Activated naive CD8-positive, alpha-beta T cell treated with anti-CD3 and anti-CD28 coated beads for 36 hours (primary cell): ENCODE data around the gene PCDHB10. TPM values are rescaled to one million over a fixed set of nuclear protein-coding genes. Genes with fewer than 3 reads are reported as not detected.
"Not testable (repeated sequence)": the region's sequence is repeated elsewhere in the genome, so short reads cannot be mapped to it uniquely, and the experiment has no call there.

ENCODE experiments used
- DNase-seq: peaks from one replicate; pipeline ENCODE4 v3.0.0; 2021
- H3K27ac Mint-ChIP-seq: one replicate; pipeline ENCODE4 v1.8.0; 2022; ENCODE audit warnings: mild to moderate bottlenecking, moderate library complexity, mixed read lengths
- H3K27me3 Mint-ChIP-seq: one replicate; pipeline ENCODE4 v1.8.0; 2022; ENCODE audit warnings: mild to moderate bottlenecking, mixed read lengths
- H3K36me3 Mint-ChIP-seq: one replicate; pipeline ENCODE4 v1.8.0; 2021; ENCODE audit warnings: mild to moderate bottlenecking, mixed read lengths
- H3K4me1 Mint-ChIP-seq: one replicate; pipeline ENCODE4 v1.8.0; 2021; ENCODE audit warnings: mixed read lengths
- H3K4me3 Mint-ChIP-seq: one replicate; pipeline ENCODE4 v1.8.0; 2022; ENCODE audit warnings: mild to moderate bottlenecking, moderate library complexity, mixed read lengths
- H3K9me3 Mint-ChIP-seq: one replicate; pipeline ENCODE4 v1.8.0; 2022; ENCODE audit warnings: mixed read lengths
- total RNA-seq, 2 experiments: library from RNA; stranded (reverse); gene quantifications; one replicate each; pipeline ENCODE4 v1.2.3, GENCODE V29; 2021

The PCDHB10 gene
- total RNA-seq, 2 experiments from 2014 or later: not detected

GRCh38 chr5:141210281-141210680 lies 18.1 kb downstream of the PCDHB10 start:
- peaks cover 74% of the 10 kb centered on the region for H3K27me3 Mint-ChIP-seq
- H3K4me1 Mint-ChIP-seq, H3K27ac Mint-ChIP-seq, H3K36me3 Mint-ChIP-seq, H3K4me3 Mint-ChIP-seq, DNase-seq: not testable (repeated sequence)
- peaks cover 22% of the 10 kb centered on the region for H3K9me3 Mint-ChIP-seq

GRCh38 chr5:141210849-141211248 lies 18.7 kb downstream of the PCDHB10 start:
- not testable (repeated sequence) for H3K4me3 Mint-ChIP-seq, DNase-seq, H3K4me1 Mint-ChIP-seq, H3K27ac Mint-ChIP-seq, H3K36me3 Mint-ChIP-seq
- H3K9me3 Mint-ChIP-seq: peaks cover 24% of the 10 kb centered on the region
- peaks cover 71% of the 10 kb centered on the region for H3K27me3 Mint-ChIP-seq

DNA sequence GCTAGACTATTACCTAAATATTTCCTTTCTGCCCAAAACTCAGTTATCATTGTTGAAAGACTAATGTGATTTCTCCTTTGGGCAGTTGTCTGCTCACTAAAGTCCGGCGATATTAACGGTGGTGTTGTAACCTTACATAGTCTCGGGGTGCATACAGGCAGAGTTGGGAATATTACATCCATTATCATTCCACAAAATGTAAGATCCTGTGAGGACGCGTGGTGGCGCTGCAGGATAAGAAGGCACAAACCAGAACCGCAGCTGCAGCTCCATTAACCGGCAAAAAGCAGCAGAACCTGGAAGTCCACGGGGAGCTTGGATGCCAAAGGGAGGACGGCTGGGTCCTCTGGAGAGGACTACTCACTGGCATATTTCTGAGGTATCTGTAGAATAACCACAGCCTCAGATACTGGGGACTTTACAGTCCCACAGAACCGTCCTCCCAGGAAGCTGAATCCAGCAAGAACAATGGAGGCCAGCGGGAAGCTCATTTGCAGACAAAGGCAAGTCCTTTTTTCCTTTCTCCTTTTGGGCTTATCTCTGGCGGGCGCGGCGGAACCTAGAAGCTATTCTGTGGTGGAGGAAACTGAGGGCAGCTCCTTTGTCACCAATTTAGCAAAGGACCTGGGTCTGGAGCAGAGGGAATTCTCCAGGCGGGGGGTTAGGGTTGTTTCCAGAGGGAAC lies 21.6 kb downstream of the PCDHB10 start, which contains the start of gene PCDHB13:
PCDHB13 (plus strand) TSS at position 264 of the 684 bp plus-strand sequence; CDS start at position 469, 205 bp downstream.
- not testable (repeated sequence) for DNase-seq, H3K27ac Mint-ChIP-seq, H3K4me1 Mint-ChIP-seq, H3K4me3 Mint-ChIP-seq
- Mint-ChIP-seq H3K27me3 (peaks cover 67% of the 10 kb centered on the region), H3K9me3 (peaks cover 38% of the 10 kb centered on the region), H3K36me3 (peaks cover 14% of the 10 kb centered on the region)

DNA sequence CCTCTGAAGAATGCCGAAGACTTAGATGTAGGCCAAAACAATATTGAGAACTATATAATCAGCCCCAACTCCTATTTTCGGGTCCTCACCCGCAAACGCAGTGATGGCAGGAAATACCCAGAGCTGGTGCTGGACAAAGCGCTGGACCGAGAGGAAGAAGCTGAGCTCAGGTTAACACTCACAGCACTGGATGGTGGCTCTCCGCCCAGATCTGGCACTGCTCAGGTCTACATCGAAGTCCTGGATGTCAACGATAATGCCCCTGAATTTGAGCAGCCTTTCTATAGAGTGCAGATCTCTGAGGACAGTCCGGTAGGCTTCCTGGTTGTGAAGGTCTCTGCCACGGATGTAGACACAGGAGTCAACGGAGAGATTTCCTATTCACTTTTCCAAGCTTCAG lies 22.4 kb downstream of the PCDHB10 start:
- Mint-ChIP-seq H3K9me3 (peaks cover 37% of the 10 kb centered on the region), H3K36me3 (peaks cover 14% of the 10 kb centered on the region), H3K27me3 (peaks cover 62% of the 10 kb centered on the region)
- DNase-seq, H3K4me1 Mint-ChIP-seq, H3K27ac Mint-ChIP-seq, H3K4me3 Mint-ChIP-seq: not testable (repeated sequence)

DNA sequence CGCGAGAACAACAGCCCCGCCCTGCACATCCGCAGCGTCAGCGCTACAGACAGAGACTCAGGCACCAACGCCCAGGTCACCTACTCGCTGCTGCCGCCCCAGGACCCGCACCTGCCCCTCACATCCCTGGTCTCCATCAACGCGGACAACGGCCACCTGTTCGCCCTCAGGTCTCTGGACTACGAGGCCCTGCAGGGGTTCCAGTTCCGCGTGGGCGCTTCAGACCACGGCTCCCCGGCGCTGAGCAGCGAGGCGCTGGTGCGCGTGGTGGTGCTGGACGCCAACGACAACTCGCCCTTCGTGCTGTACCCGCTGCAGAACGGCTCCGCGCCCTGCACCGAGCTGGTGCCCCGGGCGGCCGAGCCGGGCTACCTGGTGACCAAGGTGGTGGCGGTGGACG lies 23.4 kb downstream of the PCDHB10 start:
- not testable (repeated sequence) for H3K4me1 Mint-ChIP-seq, H3K4me3 Mint-ChIP-seq, H3K27ac Mint-ChIP-seq, DNase-seq
- Mint-ChIP-seq H3K36me3 (peaks cover 14% of the 10 kb centered on the region), H3K27me3 (peaks cover 60% of the 10 kb centered on the region), H3K9me3 (peaks cover 36% of the 10 kb centered on the region)

GRCh38 chr5:141216035-141216434 lies 23.9 kb downstream of the PCDHB10 start:
- Mint-ChIP-seq H3K9me3 (peaks cover 34% of the 10 kb centered on the region), H3K36me3 (peaks cover 12% of the 10 kb centered on the region), H3K27me3 (peaks cover 57% of the 10 kb centered on the region)
- not testable (repeated sequence) for H3K4me3 Mint-ChIP-seq, DNase-seq, H3K27ac Mint-ChIP-seq, H3K4me1 Mint-ChIP-seq

DNA sequence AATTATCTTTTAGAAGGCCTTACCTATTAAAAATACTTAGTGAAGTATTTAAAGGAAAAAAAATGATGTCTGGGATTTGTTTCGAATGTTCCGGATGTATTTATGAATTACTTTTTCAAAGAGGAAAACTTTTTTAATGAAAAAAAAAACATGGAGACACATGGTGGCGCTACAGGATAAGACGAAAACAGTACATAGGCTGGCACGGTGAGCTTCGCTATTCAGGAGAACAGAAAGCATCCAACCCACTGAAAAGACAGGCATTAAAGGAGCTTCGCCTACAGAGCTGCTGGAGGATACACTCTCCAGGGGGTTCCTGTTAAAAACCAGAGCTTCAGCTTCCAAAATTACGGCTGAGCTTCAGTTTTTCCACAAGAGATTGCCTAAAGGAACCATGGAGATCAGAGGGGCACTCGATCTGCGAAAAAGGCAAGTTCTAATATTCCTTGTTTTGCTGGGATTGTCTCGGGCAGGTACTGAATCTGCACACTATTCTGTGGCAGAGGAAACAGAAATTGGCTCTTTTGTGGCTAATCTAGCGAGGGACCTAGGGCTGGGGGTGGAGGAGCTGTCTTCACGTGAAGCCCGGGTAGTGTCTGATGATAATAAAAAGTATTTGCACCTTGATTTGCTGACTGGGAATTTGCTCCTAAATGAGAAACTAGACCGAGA lies 31.1 kb downstream of the PCDHB10 start, which contains the start of gene PCDHB14:
PCDHB14 (plus strand) TSS at position 232 of the 672 bp plus-strand sequence; CDS start at position 395, 163 bp downstream.
- no peak within 1 kb of the TSS for H3K27ac Mint-ChIP-seq
- peaks cover 15% of the 10 kb centered on the region for H3K9me3 Mint-ChIP-seq
- H3K36me3 Mint-ChIP-seq: peaks cover 6% of the 10 kb centered on the region
- DNase-seq: no peak
- no peak within 1 kb of the TSS for H3K4me3 Mint-ChIP-seq
- peaks cover 55% of the 10 kb centered on the region for H3K27me3 Mint-ChIP-seq
- no peaks in the 10 kb centered on the region for H3K4me1 Mint-ChIP-seq

- not testable (repeated sequence) for DNase-seq, H3K9me3 Mint-ChIP-seq, H3K27ac Mint-ChIP-seq, H3K4me3 Mint-ChIP-seq, H3K4me1 Mint-ChIP-seq, H3K36me3 Mint-ChIP-seq
- peaks cover 44% of the 10 kb centered on the region for H3K27me3 Mint-ChIP-seq
Observed at GRCh38 chr5:141224844-141225243, 32.7 kb downstream of the PCDHB10 start.

DNA sequence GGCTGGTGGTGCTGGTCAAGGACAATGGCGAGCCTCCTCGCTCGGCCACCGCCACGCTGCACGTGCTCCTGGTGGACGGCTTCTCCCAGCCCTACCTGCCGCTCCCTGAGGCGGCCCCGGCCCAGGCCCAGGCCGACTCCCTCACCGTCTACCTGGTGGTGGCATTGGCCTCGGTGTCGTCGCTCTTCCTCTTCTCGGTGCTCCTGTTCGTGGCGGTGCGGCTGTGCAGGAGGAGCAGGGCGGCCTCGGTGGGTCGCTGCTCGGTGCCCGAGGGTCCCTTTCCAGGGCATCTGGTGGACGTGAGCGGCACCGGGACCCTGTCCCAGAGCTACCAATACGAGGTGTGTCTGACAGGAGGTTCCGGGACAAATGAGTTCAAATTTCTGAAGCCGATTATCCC lies 33.3 kb downstream of the PCDHB10 start:
- H3K27ac Mint-ChIP-seq, H3K4me3 Mint-ChIP-seq, H3K4me1 Mint-ChIP-seq, H3K9me3 Mint-ChIP-seq, H3K36me3 Mint-ChIP-seq, DNase-seq: not testable (repeated sequence)
- peaks cover 41% of the 10 kb centered on the region for H3K27me3 Mint-ChIP-seq

- Mint-ChIP-seq H3K4me3 (no peak overlapping the region), H3K27me3 (peaks cover 43% of the 10 kb centered on the region), H3K36me3 (peaks cover 13% of the 10 kb centered on the region), H3K4me1 (no peaks in the 10 kb centered on the region), H3K27ac (no peak overlapping the region), H3K9me3 (peaks cover 28% of the 10 kb centered on the region)
- no peak for DNase-seq
Observed at GRCh38 chr5:141234109-141234667, 42.0 kb downstream of the PCDHB10 start.

DNA sequence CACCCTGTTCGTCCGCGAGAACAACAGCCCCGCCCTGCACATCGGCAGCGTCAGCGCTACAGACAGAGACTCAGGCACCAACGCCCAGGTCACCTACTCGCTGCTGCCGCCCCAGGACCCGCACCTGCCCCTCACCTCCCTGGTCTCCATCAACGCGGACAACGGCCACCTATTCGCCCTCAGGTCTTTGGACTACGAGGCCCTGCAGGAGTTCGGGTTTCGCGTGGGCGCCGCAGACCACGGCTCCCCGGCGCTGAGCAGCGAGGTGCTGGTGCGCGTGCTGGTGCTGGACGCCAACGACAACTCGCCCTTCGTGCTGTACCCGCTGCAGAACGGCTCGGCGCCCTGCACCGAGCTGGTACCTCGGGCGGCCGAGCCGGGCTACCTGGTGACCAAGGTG lies 43.8 kb downstream of the PCDHB10 start:
- H3K27ac Mint-ChIP-seq, DNase-seq, H3K4me1 Mint-ChIP-seq, H3K4me3 Mint-ChIP-seq: not testable (repeated sequence)
- Mint-ChIP-seq H3K9me3 (peaks cover 43% of the 10 kb centered on the region), H3K36me3 (peaks cover 21% of the 10 kb centered on the region), H3K27me3 (peaks cover 61% of the 10 kb centered on the region)

- no peak overlapping the region for H3K27ac Mint-ChIP-seq
- peaks cover 23% of the 10 kb centered on the region for H3K36me3 Mint-ChIP-seq
- peaks cover 41% of the 10 kb centered on the region for H3K9me3 Mint-ChIP-seq
- H3K4me3 Mint-ChIP-seq: no peak overlapping the region
- H3K27me3 Mint-ChIP-seq: peaks cover 62% of the 10 kb centered on the region
- no peaks in the 10 kb centered on the region for H3K4me1 Mint-ChIP-seq
- DNase-seq: no peak
Observed at GRCh38 chr5:141236516-141237313, 44.6 kb downstream of the PCDHB10 start.

GRCh38 chr5:141241496-141241895 lies 49.3 kb downstream of the PCDHB10 start:
- H3K27ac Mint-ChIP-seq: no peak overlapping the region
- peaks cover 31% of the 10 kb centered on the region for H3K36me3 Mint-ChIP-seq

More at GRCh38 chr5:141241496-141241895, 49.3 kb downstream of the PCDHB10 start:
- peaks cover 1% of the 10 kb centered on the region for H3K4me1 Mint-ChIP-seq
- DNase-seq: no peak
- peaks cover 57% of the 10 kb centered on the region for H3K9me3 Mint-ChIP-seq
- no peak overlapping the region for H3K4me3 Mint-ChIP-seq
- peaks cover 81% of the 10 kb centered on the region for H3K27me3 Mint-ChIP-seq
